Keratinocyte (primary cell): Measurements from ENCODE around the gene CFAP410. TPM values are rescaled to one million over a fixed set of nuclear protein-coding genes. Genes with fewer than 3 reads are reported as not detected.

Experiments used
- DNase-seq: peaks from one replicate; pipeline ENCODE4 v3.0.0-alpha.2; 2011; ENCODE audit warnings: low read depth, missing footprints, low spot score
- FAIRE-seq: peaks from 2 replicates; lab custom pipeline; 2011; peaks lifted over from hg19 to GRCh38; lab: Jason Lieb, UNC
- H2AFZ ChIP-seq: 2 replicates; pipeline ENCODE4 v1.6.0; 2012; ENCODE audit warnings: low read length, control low read depth, inconsistent platforms; ENCODE audit not compliant: control insufficient read depth
- H3K27ac ChIP-seq: 2 replicates; pipeline ENCODE4 v1.5.1; 2011; ENCODE audit warnings: low read length; ENCODE audit not compliant: control insufficient read depth, insufficient read depth
- H3K27me3 ChIP-seq: 3 replicates; pipeline ENCODE4 v1.6.0; 2011; ENCODE audit warnings: low read length; ENCODE audit not compliant: control insufficient read depth, insufficient read depth; ENCODE audit errors: extremely low read depth
- H3K36me3 ChIP-seq, 2 experiments: 2 replicates in 1 of 2; 3 replicates in 1 of 2; pipeline ENCODE4 v1.5.1; 2011; ENCODE audit warnings: low read length in 2 of 2, mild to moderate bottlenecking in 1 of 2; ENCODE audit not compliant: control insufficient read depth in 2 of 2, insufficient read depth in 2 of 2; ENCODE audit errors: extremely low read depth in 1 of 2
- H3K4me1 ChIP-seq: 3 replicates; pipeline ENCODE4 v1.5.1; 2011; ENCODE audit warnings: low read length; ENCODE audit not compliant: control insufficient read depth, insufficient read depth; ENCODE audit errors: extremely low read depth
- H3K4me2 ChIP-seq: 3 replicates; pipeline ENCODE4 v1.6.0; 2011; ENCODE audit warnings: low read depth, low read length; ENCODE audit not compliant: control insufficient read depth, insufficient read depth; ENCODE audit errors: extremely low read depth
- H3K4me3 ChIP-seq, 3 experiments: fragments of 200-600 bp in 1 of 3; sonication (generic) in 1 of 3; 2 replicates in 2 of 3; 3 replicates in 1 of 3; pipeline ENCODE4 v1.5.1; 2011 to 2016; ENCODE audit warnings: low read length in 3 of 3, mild to moderate bottlenecking in 3 of 3, control low read depth in 2 of 3, inconsistent platforms in 1 of 3, low read depth in 1 of 3, mixed read lengths in 1 of 3, mixed run types in 1 of 3, moderate library complexity in 1 of 3; ENCODE audit not compliant: control insufficient read depth in 2 of 3, insufficient read depth in 2 of 3; ENCODE audit errors: extremely low read depth in 1 of 3
- H3K79me2 ChIP-seq: 2 replicates; pipeline ENCODE4 v1.6.0; 2012; ENCODE audit warnings: low read length; ENCODE audit not compliant: control insufficient read depth, insufficient read depth
- H3K9ac ChIP-seq: 3 replicates; pipeline ENCODE4 v1.6.0; 2011; ENCODE audit warnings: low read length; ENCODE audit not compliant: control insufficient read depth, insufficient read depth; ENCODE audit errors: extremely low read depth
- H3K9me1 ChIP-seq: 3 replicates; pipeline ENCODE4 v1.6.0; 2011; ENCODE audit warnings: low read length; ENCODE audit not compliant: control insufficient read depth, insufficient read depth; ENCODE audit errors: extremely low read depth
- H3K9me3 ChIP-seq: 2 replicates; pipeline ENCODE4 v1.5.1; 2012; ENCODE audit warnings: low read depth, low read length; ENCODE audit not compliant: control insufficient read depth
- H4K20me1 ChIP-seq: 3 replicates; pipeline ENCODE4 v1.6.0; 2011; ENCODE audit warnings: low read length; ENCODE audit not compliant: control insufficient read depth, insufficient read depth; ENCODE audit errors: extremely low read depth
- EZH2 ChIP-seq: IDR thresholded peaks from one replicate; pipeline ENCODE4 v1.6.1; 2012; ENCODE audit warnings: inconsistent platforms, mild to moderate bottlenecking, low read length, moderate library complexity
- dilution Hi-C: fragments of 300-500 bp; cut with MboI; formaldehyde crosslinking; loops from one replicate; pipeline ENCODE4 v1.7.0; 2020; ENCODE audit warnings: low sequenced_read_pairs; ENCODE audit not compliant: extremely low pct_ligation_motif_present
- polyA plus RNA-seq, 5 experiments: library from polyadenylated mRNA; depleted of rRNA in 3 of 5; stranded (reverse) in 3 of 5; stranded (forward) in 1 of 5; unstranded in 1 of 5; fragments of >200 nt; gene quantifications; 1 replicate in 1 of 5; 2 replicates in 3 of 5; 3 replicates in 1 of 5; pipeline versions ENCODE4 v1.2.1 to v1.2.3, GENCODE V29; 2011 to 2012; ENCODE audit warnings: missing spikeins in 2 of 5, low read depth in 1 of 5, low replicate concordance in 1 of 5
- TF ChIP-seq, protein P1 (sequence below), 3 experiments: IDR thresholded peaks in 1 of 3; conservative IDR thresholded peaks in 1 of 3; optimal IDR thresholded peaks in 1 of 3; 2 replicates in 2 of 3; 3 replicates in 1 of 3; pipeline versions ENCODE3 to v1.5.1; 2011; ENCODE audit warnings: low read length in 3 of 3, mild to moderate bottlenecking in 3 of 3, moderate library complexity in 2 of 3, control low read depth in 1 of 3, inconsistent platforms in 1 of 3; ENCODE audit not compliant: insufficient read depth in 2 of 3; ENCODE audit errors: extremely low read depth in 1 of 3

CFAP410 gene
- polyA plus RNA-seq, 1 donor (not counting 4 experiments of a cell fraction or from before 2014, with no cell fraction given) = 2.2 TPM

- Histone ChIP-seq H3K4me2 (no peak overlapping the region), H3K9me1 (no peaks in the 10 kb centered on the region), H3K27ac (no peak overlapping the region), H3K4me3 (no peak overlapping the region), H3K79me2 (no peaks in the 10 kb centered on the region), H3K4me1 (no peaks in the 10 kb centered on the region), H3K27me3 (no peaks in the 10 kb centered on the region), H4K20me1 (no peaks in the 10 kb centered on the region), H3K9ac (no peak overlapping the region), H2AFZ (no peak overlapping the region), H3K9me3 (no peaks in the 10 kb centered on the region), H3K36me3 (peaks cover 16 to 37% of the 10 kb centered on the region in 2 experiments)
- TF ChIP-seq EZH2 = no peak
- TF ChIP-seq, protein P1, sequence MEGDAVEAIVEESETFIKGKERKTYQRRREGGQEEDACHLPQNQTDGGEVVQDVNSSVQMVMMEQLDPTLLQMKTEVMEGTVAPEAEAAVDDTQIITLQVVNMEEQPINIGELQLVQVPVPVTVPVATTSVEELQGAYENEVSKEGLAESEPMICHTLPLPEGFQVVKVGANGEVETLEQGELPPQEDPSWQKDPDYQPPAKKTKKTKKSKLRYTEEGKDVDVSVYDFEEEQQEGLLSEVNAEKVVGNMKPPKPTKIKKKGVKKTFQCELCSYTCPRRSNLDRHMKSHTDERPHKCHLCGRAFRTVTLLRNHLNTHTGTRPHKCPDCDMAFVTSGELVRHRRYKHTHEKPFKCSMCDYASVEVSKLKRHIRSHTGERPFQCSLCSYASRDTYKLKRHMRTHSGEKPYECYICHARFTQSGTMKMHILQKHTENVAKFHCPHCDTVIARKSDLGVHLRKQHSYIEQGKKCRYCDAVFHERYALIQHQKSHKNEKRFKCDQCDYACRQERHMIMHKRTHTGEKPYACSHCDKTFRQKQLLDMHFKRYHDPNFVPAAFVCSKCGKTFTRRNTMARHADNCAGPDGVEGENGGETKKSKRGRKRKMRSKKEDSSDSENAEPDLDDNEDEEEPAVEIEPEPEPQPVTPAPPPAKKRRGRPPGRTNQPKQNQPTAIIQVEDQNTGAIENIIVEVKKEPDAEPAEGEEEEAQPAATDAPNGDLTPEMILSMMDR (optimal IDR thresholded peaks at IDR 0.05 in 1 of 3, IDR thresholded peaks at IDR 0.05 in 1 of 3, conservative IDR thresholded peaks at IDR 0.05 in 1 of 3; ENCODE audit: extremely low read depth in 1 of 3, insufficient read depth in 2 of 3, low read length in 3 of 3) = no peak
- dilution Hi-C loops = no loop called here
- DNase-seq (no peak), FAIRE-seq (no peak)
These were observed 15.6 kb downstream of the CFAP410 start for GRCh38 chr21:44323591-44323990.

DNA sequence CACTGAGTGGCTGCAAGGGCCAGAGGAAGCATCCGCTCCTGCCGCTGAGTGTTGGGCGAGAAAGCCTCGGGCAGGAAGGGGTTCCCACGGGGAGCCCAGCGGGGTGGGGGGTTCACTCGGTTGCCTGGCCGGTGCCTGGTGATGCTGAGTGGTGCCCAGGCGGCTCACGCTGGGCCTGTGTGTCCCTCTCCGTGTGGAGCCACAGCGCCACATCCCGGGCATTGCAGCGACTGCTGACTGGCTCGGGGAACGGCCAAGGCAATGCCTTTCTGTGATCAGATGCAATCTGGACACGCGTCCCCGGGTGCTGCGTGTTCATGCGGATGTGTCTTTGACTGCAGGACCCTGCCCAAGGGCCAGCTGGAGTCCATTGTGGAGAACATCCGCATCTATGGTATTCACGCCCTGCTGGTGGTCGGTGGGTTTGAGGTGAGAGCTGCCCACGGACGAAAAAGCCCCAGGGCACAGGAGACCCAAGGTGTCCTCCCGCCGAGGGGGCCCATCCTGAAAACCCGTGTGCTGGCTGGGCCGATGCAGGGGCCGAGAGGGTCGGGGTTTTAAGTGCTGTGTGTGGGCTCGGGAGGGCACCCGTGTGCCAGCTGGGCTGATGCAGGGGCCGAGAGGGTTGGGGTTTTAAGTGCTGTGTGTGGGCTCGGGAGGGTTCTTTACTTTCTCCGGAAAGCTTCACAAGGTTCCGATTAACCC, 16.4 kb downstream of the CFAP410 start:
- no peaks in the 10 kb centered on the region for H3K27me3 ChIP-seq
- TF ChIP-seq EZH2 = no peak
- TF ChIP-seq, protein P1 (optimal IDR thresholded peaks at IDR 0.05 in 1 of 3, IDR thresholded peaks at IDR 0.05 in 1 of 3, conservative IDR thresholded peaks at IDR 0.05 in 1 of 3; ENCODE audit: extremely low read depth in 1 of 3, insufficient read depth in 2 of 3, low read length in 3 of 3) = no peak
- no peak overlapping the region for H2AFZ ChIP-seq
- H3K9me1 ChIP-seq = no peaks in the 10 kb centered on the region
- no peaks in the 10 kb centered on the region for H3K9me3 ChIP-seq
- no peak overlapping the region for H3K4me2 ChIP-seq
- dilution Hi-C loops = no loop called here
- H4K20me1 ChIP-seq = no peaks in the 10 kb centered on the region
- no peaks in the 10 kb centered on the region for H3K4me1 ChIP-seq
- H3K36me3 ChIP-seq = peaks cover 16 to 39% of the 10 kb centered on the region in 2 experiments
- DNase-seq (no peak), FAIRE-seq (no peak)
- no peak overlapping the region for H3K4me3 ChIP-seq
- no peaks in the 10 kb centered on the region for H3K79me2 ChIP-seq
- no peak overlapping the region for H3K27ac ChIP-seq
- no peak overlapping the region for H3K9ac ChIP-seq
